HG03103 (cell line): ENCODE results near the gene CSTB.
"Not testable (repeated sequence)": the region's sequence is repeated elsewhere in the genome, so short reads cannot be mapped to it uniquely, and the experiment has no call there.

Experiments used
- ATAC-seq: cut with Tn5 transposase; IDR thresholded peaks from one replicate; pipeline ENCODE4 v1.9.1; 2021; ENCODE audit warnings: low read depth; ENCODE audit not compliant: unreplicated experiment

Gene CSTB

DNA sequence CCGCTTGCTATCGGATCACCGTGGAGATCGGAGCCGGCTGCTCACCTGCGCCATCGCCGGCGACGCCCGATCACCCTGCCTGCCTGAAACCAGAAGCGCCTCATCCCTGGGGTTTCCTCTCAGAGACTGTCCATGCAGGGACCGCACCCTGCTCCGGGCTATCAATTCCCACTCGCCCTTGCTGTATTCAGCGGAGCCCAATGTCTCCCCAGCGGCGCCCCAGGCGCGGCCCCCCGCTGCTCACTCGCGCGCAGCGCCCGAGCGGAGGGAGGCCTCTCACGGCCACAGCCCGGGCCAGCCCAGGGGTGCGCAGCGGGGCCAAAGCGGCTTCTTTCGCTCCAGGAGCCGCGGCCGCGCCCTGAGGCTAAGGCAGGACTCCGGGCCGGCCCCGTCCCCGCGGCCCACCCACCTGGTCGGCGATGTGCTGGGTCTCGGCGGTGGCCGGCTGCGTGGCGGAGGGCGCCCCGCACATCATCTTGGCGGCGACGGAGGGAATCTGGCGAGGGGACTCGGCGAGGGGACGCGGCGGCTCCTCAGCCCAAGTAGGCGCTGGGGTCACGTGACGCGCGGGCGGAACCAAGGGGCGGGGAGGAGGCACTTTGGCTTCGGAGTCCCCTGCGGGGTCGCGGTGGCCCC is at the start of gene CSTB:
CSTB (minus strand) TSS at position 514 of the 636 bp plus-strand sequence; CDS start at position 475, 39 bp downstream.
- peak; percentile 46 for ATAC-seq

- ATAC-seq: no peak
These were observed 49.3 kb upstream of the CSTB start for GRCh38 chr21:43825242-43825935.

GRCh38 chr21:43824333-43825241 is 48.5 kb upstream of the CSTB start:
- no peak for ATAC-seq

DNA sequence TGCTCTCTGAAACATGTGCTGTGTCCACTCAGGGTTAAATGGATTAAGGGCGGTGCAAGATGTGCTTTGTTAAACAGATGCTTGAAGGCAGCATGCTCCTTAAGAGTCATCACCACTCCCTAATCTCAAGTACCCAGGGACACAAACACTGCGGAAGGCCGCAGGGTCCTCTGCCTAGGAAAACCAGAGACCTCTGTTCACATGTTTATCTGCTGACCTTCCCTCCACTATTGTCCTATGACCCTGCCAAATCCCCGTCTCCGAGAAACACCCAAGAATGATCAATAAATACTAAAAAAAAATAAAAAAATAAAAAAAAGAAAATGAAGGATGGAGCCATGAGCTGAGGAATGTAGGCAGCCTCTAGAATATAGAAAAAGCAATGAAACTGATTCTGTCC is 46.6 kb upstream of the CSTB start:
- ATAC-seq: not testable (repeated sequence)

DNA sequence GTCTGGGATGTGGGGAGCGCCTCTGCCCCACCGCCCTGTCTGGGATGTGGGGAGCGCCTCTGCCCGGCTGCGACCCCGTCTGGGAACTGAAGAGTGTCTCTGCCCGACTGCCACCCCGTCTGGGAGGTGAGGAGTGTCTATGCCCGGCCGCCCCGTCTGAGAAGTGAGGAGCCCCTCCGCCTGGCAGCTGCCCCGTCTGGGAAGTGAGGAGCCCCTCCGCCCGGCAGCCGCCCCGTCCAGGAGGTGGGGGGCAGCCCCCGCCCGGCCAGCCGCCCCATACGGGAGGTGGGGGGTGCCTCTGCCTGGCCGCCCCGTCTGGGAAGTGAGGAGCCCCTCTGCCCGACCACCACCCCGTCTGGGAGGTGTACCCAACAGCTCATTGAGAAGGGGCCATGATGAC is 46.1 kb upstream of the CSTB start:
- not testable (repeated sequence) for ATAC-seq

DNA sequence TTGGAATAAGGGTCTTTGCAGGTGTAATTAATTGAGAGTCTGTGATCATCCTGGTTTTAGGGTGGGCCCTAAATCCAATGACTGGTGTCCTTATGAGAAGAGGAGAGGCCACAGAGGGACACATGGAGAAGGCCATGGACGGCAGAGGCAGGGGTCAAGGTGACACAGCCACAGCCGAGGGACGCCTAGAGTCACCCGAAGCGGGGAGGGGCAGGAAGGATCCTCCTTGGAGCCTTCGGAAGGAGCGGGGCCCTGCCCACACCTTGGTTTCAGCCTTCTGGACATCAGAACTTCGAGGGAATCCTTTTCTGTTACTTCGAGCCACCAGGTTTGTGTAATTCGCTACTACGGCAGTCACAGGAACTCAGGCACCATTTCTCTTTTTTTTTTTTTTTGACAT is 44.4 kb upstream of the CSTB start:
- ATAC-seq: no peak

DNA sequence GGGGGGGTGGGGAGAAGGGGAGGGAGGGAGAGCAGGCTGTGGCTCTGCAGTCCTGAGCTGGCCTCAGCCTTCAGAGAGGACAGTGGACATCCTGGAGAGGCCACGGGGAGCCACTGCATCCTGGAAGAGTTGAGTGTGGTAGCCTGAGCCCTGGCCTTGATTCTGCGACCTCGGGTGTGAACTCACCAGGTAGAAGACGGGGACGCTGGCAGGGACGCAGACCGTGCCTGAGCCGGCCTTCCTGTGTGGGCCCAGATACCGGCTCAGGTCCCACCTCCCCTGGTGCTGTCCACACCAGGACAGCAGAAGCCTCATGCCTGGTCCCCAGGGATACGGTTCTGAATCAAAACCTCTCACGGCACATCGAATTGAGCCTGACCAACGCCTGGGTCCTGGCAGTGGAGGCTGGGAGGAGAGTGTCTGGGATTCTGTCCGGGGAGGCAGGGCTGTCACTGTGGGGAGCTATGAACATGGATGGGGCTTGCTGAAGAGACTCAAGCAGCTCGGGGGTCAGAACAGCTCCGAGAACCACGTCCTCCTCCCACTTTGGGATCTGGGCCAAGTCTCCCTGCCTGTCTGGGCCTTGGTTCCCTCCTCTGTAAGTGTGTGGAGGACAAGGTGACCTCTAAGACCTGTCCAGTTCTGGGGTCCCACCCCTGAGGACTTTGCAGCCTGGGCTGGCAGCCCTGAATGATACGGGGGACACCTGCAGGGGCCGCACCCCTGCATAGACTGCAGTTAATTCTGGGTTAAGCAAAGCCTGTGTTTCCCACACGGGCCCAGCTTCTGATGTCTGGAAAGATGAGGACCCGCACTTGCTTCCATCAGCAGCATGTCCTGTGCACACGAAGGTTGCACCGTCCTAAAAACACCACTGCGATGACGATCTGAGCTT is 43.6 kb upstream of the CSTB start:
- ATAC-seq: no peak

- no peak for ATAC-seq
These were observed 42.6 kb upstream of the CSTB start for GRCh38 chr21:43818685-43819084.

DNA sequence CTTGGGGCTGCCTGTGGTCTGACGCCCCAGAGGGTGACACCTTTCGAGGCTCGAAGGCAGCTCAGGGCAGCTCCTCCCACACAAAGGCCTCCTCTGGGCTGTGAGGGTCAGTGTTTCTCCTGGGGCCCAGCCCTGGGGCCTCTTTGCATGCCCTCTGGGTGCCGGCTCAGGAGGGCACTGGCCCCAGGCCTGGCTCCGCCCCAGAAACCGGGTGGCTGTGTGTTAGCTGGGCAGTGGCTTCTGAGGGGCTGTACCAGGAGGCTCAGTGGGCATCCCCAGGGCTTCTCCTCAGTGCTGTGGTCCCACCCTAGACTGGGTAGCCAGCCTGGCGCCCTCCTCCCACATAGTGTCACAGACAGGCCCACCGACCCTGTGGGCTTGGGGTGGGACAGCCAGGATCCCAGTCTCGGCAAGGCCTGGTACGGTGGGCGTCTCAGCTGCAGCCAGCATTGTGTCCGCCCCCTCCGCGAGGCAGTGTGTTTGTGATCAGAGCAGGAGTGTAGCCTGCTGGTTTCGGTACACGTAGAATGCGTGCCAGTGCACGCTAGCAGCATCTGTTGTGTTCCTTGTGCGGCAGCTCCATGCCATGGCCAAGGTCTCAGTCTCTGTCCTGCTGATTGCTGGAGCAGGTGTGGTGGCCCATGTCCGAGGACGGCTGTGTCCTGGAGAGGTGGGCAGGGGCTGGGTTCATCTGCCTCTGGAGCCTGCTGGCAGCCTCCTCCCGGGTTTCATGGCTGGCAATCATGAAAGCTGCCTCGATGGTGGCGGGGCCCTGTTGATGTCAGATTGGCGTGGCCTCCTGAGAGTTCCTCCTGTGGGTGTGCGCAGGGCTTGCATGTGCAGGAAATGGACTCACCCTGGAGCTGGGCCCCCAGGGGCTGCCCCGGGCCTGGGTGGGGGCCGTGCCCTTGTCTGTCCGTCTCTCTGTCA is 41.3 kb upstream of the CSTB start:
- ATAC-seq: no peak

DNA sequence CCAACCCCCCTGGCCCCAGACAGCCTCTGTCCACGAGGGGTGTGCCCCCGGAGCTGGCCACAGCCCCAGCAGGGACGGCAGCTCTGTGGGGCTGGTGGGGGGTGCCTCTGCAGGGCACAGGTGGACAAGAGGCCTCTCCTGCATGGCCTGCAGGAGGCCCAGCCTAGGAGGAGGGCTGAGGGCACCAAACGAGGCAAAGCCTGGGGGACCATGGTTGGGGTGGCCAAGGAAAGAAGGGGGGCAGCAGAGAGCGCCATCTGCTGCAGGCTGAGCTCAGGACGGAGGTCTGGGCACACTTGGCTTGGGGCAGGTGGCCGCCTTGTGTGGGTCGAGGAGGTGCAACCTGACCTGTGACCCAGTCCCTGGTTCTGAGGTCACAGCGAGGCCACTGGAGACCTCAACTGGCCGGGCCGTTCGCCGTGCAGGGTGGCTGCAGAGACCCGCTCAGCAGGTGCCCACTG is 40.5 kb upstream of the CSTB start:
- no peak for ATAC-seq

GRCh38 chr21:43815991-43816390 is 39.9 kb upstream of the CSTB start:
- ATAC-seq: no peak

DNA sequence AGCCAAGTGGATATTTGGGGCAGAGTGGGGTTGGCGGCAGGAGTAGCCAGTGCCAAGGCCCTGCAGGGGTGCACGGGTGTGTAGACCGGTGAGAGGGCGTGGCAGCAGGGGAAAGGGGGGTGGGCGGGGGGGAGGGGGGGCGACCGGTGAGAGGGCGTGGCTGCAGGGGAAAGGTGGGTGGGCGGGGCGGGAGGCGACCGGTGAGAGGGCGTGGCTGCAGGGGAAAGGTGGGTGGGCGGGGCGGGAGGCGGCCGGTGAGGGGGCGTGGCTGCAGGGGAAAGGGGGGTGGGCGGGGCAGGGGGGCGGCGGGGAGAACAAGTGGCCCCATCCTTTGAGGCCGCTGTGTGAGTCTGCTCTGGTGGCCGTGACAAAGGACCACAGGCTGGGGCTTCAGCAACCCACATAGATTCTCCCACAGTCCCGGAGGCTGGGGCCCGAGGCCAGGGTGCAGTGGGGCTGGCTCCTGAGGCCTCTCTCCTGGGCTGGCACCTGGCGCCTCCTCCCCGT is 39.1 kb upstream of the CSTB start:
- ATAC-seq: no peak

DNA sequence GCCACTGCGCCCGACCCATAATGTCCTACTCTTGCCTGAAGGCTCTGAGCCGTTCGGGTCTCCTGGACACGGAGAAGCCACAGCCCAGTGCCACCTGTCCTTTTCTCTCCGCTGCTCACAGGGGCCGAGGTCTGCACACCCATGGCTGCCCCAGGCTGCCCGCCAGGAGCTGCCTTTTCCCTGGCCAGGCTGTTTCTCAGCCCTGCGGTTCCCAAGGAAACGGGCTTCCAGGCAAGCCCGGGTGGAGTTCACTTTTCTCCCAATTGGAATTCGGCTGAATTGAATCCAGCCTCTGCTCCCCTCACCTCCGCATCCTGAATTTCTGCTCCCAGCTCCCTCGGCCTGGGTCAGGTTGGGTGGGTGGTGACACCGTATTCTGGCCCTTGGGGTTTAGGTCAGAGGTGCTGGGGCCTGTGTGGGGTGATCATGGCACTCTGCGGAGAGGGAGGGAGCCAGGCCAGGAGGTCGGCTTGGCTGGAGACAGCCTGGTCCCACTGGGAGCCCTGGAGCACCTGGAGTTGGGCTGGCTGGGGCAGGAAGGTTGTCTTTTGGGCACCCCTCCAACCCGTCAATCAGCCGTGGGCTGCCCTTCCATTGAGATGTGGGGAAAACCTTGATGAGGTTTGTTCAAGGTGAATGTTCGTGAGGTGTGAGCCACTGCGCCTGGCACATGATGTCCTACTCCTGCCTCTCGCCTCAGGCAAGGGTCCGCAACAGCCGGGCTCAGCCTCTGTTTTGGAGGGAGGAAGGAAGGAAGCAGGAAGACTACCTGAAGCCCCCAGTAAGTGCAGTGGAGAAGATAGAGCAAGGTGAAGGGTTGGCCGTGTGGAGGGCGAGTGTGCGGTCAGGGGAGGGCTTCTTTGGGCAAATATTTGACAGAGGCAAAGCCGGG is 38.4 kb upstream of the CSTB start:
- no peak for ATAC-seq

DNA sequence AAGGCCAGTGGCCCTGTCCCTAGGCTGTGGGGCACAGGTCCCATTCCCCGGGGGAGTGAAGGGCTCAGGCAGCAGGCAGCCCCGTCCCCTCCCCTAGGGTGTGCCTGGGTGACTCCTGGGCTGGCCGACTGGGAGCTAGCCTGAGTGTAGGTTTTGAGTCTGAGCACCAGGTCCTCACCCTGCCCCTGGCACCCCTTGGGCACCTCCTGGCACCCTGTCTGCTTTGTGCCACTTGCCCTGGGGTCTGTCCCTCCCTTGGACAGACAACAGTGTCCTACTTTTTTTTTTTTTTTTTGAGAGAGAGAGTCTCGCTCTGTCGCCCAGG is 37.5 kb upstream of the CSTB start:
- ATAC-seq: no peak

DNA sequence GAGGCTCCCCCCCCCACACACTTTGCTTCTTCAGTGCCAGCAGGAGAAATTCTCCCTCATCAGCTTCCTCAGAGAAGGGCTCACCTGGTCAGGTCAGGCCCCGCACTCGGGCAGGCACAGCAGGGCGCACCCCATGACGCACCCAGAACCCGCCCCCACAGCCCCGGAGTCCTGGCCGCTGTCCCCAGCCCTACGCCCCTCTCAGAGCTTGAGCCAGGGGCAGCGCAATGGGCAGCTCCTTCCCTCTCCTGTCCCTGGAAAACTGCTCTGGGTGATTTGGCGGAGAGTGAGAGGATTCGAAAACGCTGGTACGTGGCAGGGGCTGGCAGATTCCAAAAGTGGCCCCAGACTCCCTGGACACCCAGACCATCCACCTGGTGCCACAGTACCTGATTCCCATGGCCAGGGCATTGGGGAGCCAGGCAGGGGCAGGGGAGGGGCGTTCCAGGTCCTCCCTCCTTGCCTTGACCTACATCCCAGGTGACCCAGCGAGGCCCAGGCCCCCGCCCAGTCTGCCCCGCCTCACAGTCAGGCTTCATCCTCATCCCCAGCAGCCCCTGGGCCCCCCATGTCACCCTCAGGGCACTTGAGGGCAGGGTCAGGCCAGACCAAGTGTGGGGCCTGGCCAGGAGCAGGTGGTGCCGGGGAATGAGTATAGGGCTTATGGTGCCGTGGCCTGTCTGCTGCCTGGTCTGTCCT is 37.0 kb upstream of the CSTB start:
- no peak for ATAC-seq

DNA sequence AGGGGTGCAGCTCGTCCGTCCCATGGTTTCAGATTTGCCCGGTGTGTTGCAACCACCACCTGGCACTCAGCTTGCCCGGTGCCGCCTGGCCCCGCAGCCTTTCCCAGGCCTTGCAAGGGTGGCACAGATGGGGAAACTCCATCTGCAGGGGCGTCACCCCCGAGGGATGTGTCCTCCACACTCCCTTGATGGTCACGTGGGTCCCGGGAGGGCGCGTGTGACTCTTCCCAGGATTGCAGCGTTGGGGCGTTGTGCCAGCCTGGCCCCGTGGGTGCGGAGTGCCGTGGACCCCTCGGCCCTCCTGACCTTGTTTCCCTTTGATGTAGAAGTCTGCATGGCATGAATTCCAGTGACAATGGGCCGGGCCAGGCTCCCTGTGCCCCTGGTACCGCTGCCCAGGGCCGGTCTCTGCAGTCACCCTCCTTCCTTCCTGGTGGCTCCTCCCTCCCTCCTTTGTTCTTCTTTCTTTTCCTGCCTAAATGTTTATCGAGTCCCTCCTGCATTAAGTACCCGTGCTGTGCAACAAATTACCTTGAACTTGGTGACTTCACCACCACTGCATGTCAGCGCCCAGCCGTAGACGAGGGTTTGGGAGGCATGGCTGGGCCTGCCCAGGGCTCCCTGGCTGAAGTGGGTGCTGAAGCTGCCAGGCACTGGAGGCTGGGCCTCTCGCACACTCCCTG is 36.2 kb upstream of the CSTB start:
- ATAC-seq: no peak
